Chondrocyte (in vitro differentiated cells): ENCODE measurements around the gene SLC25A48. TPM values are rescaled to one million over a fixed set of nuclear protein-coding genes. Genes with fewer than 3 reads are reported as not detected.

Experiments
- DNase-seq: peaks from one replicate; pipeline ENCODE4 v3.0.0; 2021; ENCODE audit warnings: mixed read lengths, low spot score
- H3K27ac Mint-ChIP-seq: one replicate; pipeline ENCODE4 v1.8.0; 2021; ENCODE audit warnings: mild to moderate bottlenecking, moderate library complexity, mixed read lengths; ENCODE audit not compliant: unreplicated experiment
- H3K27me3 Mint-ChIP-seq: 2 replicates; pipeline ENCODE4 v1.8.0; 2021; ENCODE audit warnings: low read depth, mixed read lengths
- H3K36me3 Mint-ChIP-seq: 2 replicates; pipeline ENCODE4 v1.8.0; 2021; ENCODE audit warnings: low read depth, mixed read lengths
- H3K4me1 Mint-ChIP-seq: 2 replicates; pipeline ENCODE4 v1.8.0; 2021; ENCODE audit warnings: low read depth, mild to moderate bottlenecking, mixed read lengths
- H3K4me3 Mint-ChIP-seq: one replicate; pipeline ENCODE4 v1.8.0; 2021; ENCODE audit warnings: mild to moderate bottlenecking, moderate library complexity, mixed read lengths; ENCODE audit not compliant: unreplicated experiment
- H3K9me3 Mint-ChIP-seq: 2 replicates; pipeline ENCODE4 v1.8.0; 2021; ENCODE audit warnings: low read depth, mixed read lengths
- total RNA-seq: library from RNA; stranded (reverse); gene quantifications from 3 replicates; pipeline ENCODE4 v1.2.1, GENCODE V29; 2021
- TF ChIP-seq, protein P1 (sequence below): fragments of 200-600 bp; sonication (generic); IDR thresholded peaks from 2 replicates; pipeline ENCODE4 v1.5.0; 2021; ENCODE audit warnings: antibody characterized with exemption, mild to moderate bottlenecking, moderate library complexity

SLC25A48 gene
- total RNA-seq, 1 donor from 2014 or later = not detected

DNA sequence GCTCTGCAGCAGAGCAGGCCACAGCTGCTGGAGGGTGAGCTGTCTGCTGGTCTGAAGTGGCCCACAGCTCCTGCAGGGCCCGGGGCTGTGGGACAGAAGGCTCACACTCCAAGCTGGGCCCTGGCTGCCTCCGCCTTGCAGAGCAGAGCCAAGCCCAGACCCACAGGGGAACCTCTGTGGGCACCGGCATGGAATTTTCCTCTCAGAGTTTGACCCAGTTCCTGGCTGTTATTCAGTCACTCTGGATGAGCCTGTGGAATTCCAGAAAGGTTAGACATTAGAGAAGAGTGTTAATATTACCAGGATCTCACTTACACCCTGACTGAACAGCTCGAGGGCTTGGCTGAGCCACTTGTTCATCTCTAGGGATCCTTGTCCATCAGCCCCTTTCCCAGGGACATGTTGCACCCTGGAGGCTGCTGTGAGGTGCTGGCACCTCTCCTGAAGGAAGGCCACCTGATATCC is 43.7 kb downstream of the SLC25A48 start:
- peaks cover 35% of the 10 kb centered on the region for H3K27me3 Mint-ChIP-seq

DNA sequence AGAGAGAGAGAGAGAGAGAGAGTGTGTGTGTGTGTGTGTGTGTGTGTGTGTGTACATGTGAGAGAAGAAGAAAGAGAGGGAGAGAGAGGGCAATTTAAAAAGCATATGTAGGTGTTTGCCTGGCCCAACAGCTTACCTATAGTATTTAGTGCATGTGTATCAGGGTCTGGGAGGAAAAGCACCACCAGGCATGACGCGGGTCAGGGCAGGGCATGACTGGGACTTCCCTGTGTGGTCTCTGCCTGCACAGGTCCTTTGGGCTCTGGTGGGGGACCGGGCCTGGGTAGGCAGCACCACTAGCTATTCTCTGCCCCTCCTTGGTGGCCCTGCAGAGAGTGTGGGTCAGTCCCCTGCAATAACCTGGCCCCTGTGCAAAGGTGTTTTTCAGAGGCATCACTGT is 45.1 kb downstream of the SLC25A48 start:
- H3K4me3 Mint-ChIP-seq = no peak overlapping the region
- no peaks in the 10 kb centered on the region for H3K36me3 Mint-ChIP-seq
- H3K27me3 Mint-ChIP-seq = peaks cover 35% of the 10 kb centered on the region
- no peaks in the 10 kb centered on the region for H3K9me3 Mint-ChIP-seq
- H3K27ac Mint-ChIP-seq = no peak overlapping the region
- no peaks in the 10 kb centered on the region for H3K4me1 Mint-ChIP-seq
- DNase-seq = no peak
- TF ChIP-seq, protein P1, sequence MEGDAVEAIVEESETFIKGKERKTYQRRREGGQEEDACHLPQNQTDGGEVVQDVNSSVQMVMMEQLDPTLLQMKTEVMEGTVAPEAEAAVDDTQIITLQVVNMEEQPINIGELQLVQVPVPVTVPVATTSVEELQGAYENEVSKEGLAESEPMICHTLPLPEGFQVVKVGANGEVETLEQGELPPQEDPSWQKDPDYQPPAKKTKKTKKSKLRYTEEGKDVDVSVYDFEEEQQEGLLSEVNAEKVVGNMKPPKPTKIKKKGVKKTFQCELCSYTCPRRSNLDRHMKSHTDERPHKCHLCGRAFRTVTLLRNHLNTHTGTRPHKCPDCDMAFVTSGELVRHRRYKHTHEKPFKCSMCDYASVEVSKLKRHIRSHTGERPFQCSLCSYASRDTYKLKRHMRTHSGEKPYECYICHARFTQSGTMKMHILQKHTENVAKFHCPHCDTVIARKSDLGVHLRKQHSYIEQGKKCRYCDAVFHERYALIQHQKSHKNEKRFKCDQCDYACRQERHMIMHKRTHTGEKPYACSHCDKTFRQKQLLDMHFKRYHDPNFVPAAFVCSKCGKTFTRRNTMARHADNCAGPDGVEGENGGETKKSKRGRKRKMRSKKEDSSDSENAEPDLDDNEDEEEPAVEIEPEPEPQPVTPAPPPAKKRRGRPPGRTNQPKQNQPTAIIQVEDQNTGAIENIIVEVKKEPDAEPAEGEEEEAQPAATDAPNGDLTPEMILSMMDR = no peak

More for the DNA sequence above, 43.7 kb downstream of the SLC25A48 start:
- TF ChIP-seq, protein P1 = no peak
- no peaks in the 10 kb centered on the region for H3K9me3 Mint-ChIP-seq
- H3K36me3 Mint-ChIP-seq = no peaks in the 10 kb centered on the region
- H3K4me3 Mint-ChIP-seq = no peak overlapping the region
- no peaks in the 10 kb centered on the region for H3K4me1 Mint-ChIP-seq
- H3K27ac Mint-ChIP-seq = no peak overlapping the region
- DNase-seq = no peak

DNA sequence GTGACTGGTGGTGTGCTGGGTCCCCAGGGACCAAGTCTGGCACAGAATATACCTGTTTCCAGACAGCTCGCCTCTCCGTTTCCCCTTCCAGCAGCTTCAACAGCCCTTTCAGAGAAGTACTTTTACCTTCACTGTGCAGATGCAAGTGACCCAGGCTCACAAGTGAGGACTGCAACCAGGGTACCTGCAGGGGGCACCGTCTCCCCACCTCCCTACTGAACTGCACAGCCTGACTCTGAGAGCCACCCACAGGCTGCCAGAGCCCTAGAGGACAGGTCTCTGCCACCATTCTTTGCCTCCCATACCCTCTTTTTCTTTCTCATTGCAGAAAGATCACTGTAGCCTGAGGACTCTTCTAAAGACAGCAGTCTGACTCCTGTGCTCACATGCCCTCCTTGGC is 45.8 kb downstream of the SLC25A48 start:
- H3K36me3 Mint-ChIP-seq = no peaks in the 10 kb centered on the region
- H3K4me3 Mint-ChIP-seq = no peak overlapping the region
- peaks cover 38% of the 10 kb centered on the region for H3K27me3 Mint-ChIP-seq
- TF ChIP-seq, protein P1 = peak; percentile 42
- no peaks in the 10 kb centered on the region for H3K4me1 Mint-ChIP-seq
- H3K9me3 Mint-ChIP-seq = no peaks in the 10 kb centered on the region
- no peak overlapping the region for H3K27ac Mint-ChIP-seq
- DNase-seq = no peak

DNA sequence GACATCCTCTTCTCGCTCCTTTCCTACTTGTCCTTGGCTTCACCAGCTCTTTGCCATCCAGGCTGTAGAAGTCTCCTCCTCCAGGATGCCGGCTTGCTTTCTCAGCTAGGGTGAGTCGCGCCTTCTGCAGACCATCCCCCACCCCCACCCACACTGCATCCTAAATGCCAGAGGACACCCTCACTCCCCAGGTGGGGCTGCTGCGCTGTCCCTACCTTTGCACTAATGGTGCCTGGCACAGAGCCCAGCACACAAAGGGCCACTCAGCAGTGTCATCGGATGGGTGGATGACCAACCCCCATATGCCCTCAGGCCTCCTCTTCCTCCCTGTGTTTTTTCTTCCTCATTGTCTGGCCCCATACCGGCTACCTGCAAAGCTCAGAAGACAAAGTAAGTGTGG is 46.3 kb downstream of the SLC25A48 start:
- Mint-ChIP-seq H3K27ac (no peak overlapping the region), H3K36me3 (no peaks in the 10 kb centered on the region), H3K9me3 (no peaks in the 10 kb centered on the region), H3K27me3 (peaks cover 38% of the 10 kb centered on the region), H3K4me3 (no peak overlapping the region), H3K4me1 (no peaks in the 10 kb centered on the region)
- no peak for DNase-seq
- TF ChIP-seq, protein P1 = no peak

DNA sequence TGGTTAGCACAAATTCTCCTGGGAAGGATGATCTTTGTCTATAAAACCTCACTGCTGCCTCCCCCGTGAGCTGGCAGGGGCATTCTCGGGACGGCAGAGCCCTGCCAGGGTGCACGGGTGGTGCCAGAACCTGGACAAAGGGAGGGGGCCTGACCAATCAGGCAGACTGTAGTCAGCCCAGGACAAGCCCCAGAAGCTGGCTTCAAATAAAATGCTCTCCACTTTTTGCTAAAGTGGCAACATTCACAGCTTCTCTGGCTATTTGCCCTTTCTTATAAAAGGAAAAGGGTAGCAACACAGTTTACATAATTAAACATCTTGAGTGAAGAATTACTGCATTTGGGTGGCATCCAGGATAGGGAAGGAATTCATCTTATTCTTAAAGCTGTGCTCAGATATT is 46.8 kb downstream of the SLC25A48 start:
- H3K4me1 Mint-ChIP-seq = no peaks in the 10 kb centered on the region
- TF ChIP-seq, protein P1 = no peak
- H3K4me3 Mint-ChIP-seq = no peak overlapping the region
- DNase-seq = no peak
- H3K27ac Mint-ChIP-seq = no peak overlapping the region
- H3K36me3 Mint-ChIP-seq = no peaks in the 10 kb centered on the region
- no peaks in the 10 kb centered on the region for H3K9me3 Mint-ChIP-seq
- peaks cover 39% of the 10 kb centered on the region for H3K27me3 Mint-ChIP-seq
